ENCODE measurements around the gene USP17L27.
"Not testable (repeated sequence)": the region's sequence is repeated elsewhere in the genome, so short reads cannot be mapped to it uniquely, and the experiment has no call there.

Gene USP17L27

DNA sequence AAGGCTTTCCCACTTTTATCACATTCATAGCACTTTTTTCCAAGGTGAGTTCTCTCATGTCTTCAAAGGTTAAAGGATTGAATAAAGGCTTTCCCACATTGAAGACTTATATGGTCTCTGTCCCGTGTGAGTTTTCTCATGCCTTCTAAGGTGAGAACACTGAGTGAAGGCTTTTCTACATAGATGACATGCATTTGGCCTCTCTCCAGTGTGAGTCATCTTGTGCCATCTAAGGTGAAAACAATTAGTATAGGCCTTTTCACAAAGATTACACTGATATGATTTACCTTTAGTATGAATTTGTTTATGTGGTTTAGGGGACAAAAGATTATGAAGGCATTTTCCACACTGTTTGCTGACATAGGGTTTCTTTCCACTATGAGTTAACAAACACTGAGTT is 40.2 kb downstream of the USP17L27 start:
- H3K36me3 ChIP-seq (ENCODE audit: control insufficient read depth, insufficient read depth, low read length): no peaks in the 10 kb centered on the region
- H3K27me3 ChIP-seq (ENCODE audit: control insufficient read depth, insufficient read depth, low read length): no peaks in the 10 kb centered on the region
- H3K4me3 ChIP-seq (ENCODE audit: low read depth, low read length): no peak overlapping the region
- no peaks in the 10 kb centered on the region for H3K9me3 ChIP-seq (ENCODE audit: control insufficient read depth, insufficient read depth, low read length)
- H3K9ac ChIP-seq (ENCODE audit: low read depth, low read length): no peak overlapping the region
- H3K4me1 ChIP-seq (ENCODE audit: control insufficient read depth, insufficient read depth, low read length): no peaks in the 10 kb centered on the region

DNA sequence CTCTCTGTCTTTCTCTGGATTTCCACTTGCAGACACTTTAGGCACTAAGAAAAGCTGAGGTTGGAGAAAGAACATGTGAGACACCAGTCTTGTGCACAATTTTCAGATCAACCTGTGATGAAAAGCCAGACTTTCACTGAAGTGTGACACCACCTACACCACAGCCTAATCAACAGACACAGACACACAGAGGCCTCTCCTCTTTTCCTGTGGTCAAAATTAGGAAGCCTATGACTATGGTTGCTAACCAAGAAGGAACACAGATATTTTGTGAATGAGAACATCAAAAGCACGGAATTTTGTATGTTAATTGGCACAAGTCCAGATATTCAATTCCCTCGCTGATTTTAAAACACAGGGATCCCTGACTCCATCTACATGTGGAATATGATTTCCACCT is 45.1 kb downstream of the USP17L27 start:
- not testable (repeated sequence) for H3K4me3 ChIP-seq (ENCODE audit: low read depth, low read length); H3K9ac ChIP-seq (ENCODE audit: low read depth, low read length); H3K4me1 ChIP-seq (ENCODE audit: control insufficient read depth, insufficient read depth, low read length); H3K36me3 ChIP-seq (ENCODE audit: control insufficient read depth, insufficient read depth, low read length); H3K9me3 ChIP-seq (ENCODE audit: control insufficient read depth, insufficient read depth, low read length); H3K27me3 ChIP-seq (ENCODE audit: control insufficient read depth, insufficient read depth, low read length)
